Upper lobe of left lung (tissue), 6 donors: ENCODE measurements around the gene NIN. TPM values are rescaled to one million over a fixed set of nuclear protein-coding genes. Genes with fewer than 3 reads are reported as not detected.

Experiments
- ATAC-seq, 2 donors: fragments of 200-7000 bp; cut with Tn5 transposase; one replicate each; pipeline ENCODE4 v1.9.1; 2022; ENCODE audit warnings: mild to moderate bottlenecking in 2 of 2, moderate library complexity in 2 of 2; ENCODE audit not compliant: low FRiP score in 2 of 2
- DNase-seq, 2 donors: peaks; one replicate each; pipeline ENCODE4 v3.0.0-alpha.2; 2019 to 2020
- H3K27ac ChIP-seq, 4 donors: fragments of 200-600 bp; sonication (generic); one replicate each; pipeline ENCODE4 v1.5.1; 2016 to 2019
- H3K27me3 ChIP-seq, 4 donors: fragments of 200-600 bp; sonication (generic); one replicate each; pipeline ENCODE4 v1.5.1; 2017 to 2019
- H3K36me3 ChIP-seq, 4 donors: fragments of 200-600 bp; sonication (generic); one replicate each; pipeline ENCODE4 v1.5.1; 2016 to 2019
- H3K4me1 ChIP-seq, 4 donors: fragments of 200-600 bp; sonication (generic); one replicate each; pipeline ENCODE4 v1.5.1; 2018 to 2019
- H3K4me3 ChIP-seq, 4 donors: fragments of 200-600 bp; sonication (generic); one replicate each; pipeline ENCODE4 v1.5.1; 2017 to 2019; ENCODE audit warnings: mild to moderate bottlenecking in 2 of 4, moderate library complexity in 1 of 4
- H3K9me3 ChIP-seq, 4 donors: fragments of 200-600 bp; sonication (generic); one replicate each; pipeline ENCODE4 v1.5.1; 2018 to 2019
- EP300 ChIP-seq, 4 donors: sonication (generic); formaldehyde crosslinking; IDR thresholded peaks; one replicate each; pipeline ENCODE4 v1.5.1; 2017; ENCODE audit warnings: antibody characterized with exemption in 4 of 4, control low read depth in 2 of 4
- POLR2A ChIP-seq, 4 donors: fragments of 450-650 bp; IDR thresholded peaks; one replicate each; pipeline ENCODE4 v1.5.1; 2016 to 2017; ENCODE audit warnings: antibody characterized with exemption in 4 of 4, mild to moderate bottlenecking in 2 of 4
- POLR2AphosphoS5 ChIP-seq, 2 donors: sonication (generic); formaldehyde crosslinking; IDR thresholded peaks; one replicate each; pipeline ENCODE4 v1.5.1; 2017; ENCODE audit warnings: antibody characterized with exemption in 2 of 2
- WGBS, 2 donors: methylation state at CpG; one replicate each; pipeline ENCODE4 v1.1.5; 2017 to 2018; 5-methylcytosine and 5-hydroxymethylcytosine counted together
- total RNA-seq, 6 donors: library from RNA; depleted of rRNA in 4 of 6; stranded (reverse); fragments of >200 nt in 4 of 6; gene quantifications; one replicate each; pipeline versions ENCODE4 v1.1.0 to v1.2.1, GENCODE V29; 2016 to 2021
- TF ChIP-seq, protein P1 (sequence below), 6 experiments: fragments of 450-650 bp in 4 of 6; fragments of 200-600 bp in 2 of 6; sonication (generic) in 2 of 6; IDR thresholded peaks; one replicate each; pipeline ENCODE4 v1.5.1; 2016 to 2019; ENCODE audit warnings: antibody characterized with exemption in 6 of 6
- donor health status: DM: no; HTN: no; CAD: no; lungs with moderate emphysema.
- donor health status: DM: no; HTN: yes; CAD: no; lungs with severe emphysema.

The NIN gene
- total RNA-seq, 6 donors from 2014 or later, result 24.8 to 50.3 (median 42.2) TPM

DNA sequence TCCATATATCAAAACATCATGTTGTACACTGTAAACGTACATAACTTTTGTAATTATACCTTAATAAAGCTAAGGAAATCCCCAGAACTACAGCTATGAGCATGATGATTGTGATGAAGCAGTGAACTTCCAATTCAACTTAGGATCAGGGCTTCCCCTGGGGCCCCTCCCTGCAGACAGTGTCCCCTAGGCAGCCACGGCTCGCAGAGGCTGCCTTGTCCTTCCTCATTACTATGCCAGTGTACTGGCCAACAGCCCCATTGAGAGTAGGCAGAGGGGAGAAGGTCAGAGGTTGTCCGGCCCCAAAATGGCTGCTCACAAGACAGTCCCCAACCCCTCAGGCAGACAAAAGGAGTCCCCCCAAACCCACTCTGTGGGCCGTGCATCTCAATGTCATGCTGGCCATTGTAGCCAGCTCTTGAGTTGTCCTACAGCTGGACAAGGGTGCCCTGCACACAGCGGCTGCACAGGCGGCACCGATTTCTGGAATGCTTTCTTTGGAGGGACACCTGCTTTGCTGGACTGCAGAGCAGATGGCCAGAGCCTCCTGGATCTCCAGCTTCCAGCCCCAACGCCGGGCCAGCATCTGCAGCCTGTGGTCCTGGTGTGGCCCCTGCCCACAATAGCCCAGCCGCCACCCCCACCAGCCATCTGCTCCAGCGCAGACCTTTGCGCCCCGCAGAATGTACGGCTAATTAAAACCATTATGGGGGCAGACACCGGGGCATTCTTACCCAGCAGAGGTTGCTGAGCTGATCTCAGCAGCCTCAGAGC lies 46.1 kb downstream of the NIN start:
- peaks cover 0 to 3% (median 0%) of the 10 kb centered on the region in 4 donors for H3K36me3 ChIP-seq
- ATAC-seq (no peak), DNase-seq (peak in 1 of 2 donors; percentile 59)
- peaks cover 0 to 20% (median 6%) of the 10 kb centered on the region in 4 donors for H3K4me1 ChIP-seq
- WGBS, 2 donors, result 75 to 83% methylated on average over 9 to 16 of the region's 16 CpGs
- TF ChIP-seq, protein P1, sequence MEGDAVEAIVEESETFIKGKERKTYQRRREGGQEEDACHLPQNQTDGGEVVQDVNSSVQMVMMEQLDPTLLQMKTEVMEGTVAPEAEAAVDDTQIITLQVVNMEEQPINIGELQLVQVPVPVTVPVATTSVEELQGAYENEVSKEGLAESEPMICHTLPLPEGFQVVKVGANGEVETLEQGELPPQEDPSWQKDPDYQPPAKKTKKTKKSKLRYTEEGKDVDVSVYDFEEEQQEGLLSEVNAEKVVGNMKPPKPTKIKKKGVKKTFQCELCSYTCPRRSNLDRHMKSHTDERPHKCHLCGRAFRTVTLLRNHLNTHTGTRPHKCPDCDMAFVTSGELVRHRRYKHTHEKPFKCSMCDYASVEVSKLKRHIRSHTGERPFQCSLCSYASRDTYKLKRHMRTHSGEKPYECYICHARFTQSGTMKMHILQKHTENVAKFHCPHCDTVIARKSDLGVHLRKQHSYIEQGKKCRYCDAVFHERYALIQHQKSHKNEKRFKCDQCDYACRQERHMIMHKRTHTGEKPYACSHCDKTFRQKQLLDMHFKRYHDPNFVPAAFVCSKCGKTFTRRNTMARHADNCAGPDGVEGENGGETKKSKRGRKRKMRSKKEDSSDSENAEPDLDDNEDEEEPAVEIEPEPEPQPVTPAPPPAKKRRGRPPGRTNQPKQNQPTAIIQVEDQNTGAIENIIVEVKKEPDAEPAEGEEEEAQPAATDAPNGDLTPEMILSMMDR (IDR thresholded peaks at IDR 0.05), result no peak
- no peak for TF ChIP-seq EP300 (IDR thresholded peaks at IDR 0.05)
- no peaks in the 10 kb centered on the region for H3K9me3 ChIP-seq
- no peaks in the 10 kb centered on the region for H3K27me3 ChIP-seq
- H3K27ac ChIP-seq, result peak overlapping the region in 3 of 4 donors; percentile 28 to 45 (median 44)
- no peak overlapping the region for H3K4me3 ChIP-seq

DNA sequence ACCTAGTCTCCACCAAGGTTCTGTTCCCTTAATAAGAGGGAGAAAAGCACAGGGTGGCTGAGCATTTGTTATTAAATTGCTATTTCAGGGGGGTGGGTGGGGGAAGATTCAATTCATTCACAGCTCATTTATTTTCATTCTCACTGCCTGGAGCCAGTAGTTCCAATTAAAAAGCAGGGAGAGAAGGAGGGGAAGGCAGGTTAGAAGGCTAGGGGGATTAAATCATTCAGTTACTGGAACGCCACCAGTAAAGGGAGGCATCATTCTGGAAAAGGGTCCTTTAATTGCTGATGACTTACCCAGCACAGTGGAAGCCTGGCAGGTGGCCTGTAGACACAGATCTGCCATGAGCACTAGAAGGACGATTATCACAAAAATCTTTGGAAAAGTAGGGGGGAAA lies 47.4 kb downstream of the NIN start:
- H3K4me3 ChIP-seq, result no peak overlapping the region
- WGBS, 2 donors, result 72% methylated on average over 2 of the region's 2 CpGs
- H3K4me1 ChIP-seq, result peaks cover 2 to 20% (median 7%) of the 10 kb centered on the region in 4 donors
- H3K27ac ChIP-seq, result peak overlapping the region in 1 of 4 donors; percentile 4
- DNase-seq, result no peak
- no peak for ATAC-seq
- H3K36me3 ChIP-seq, result no peaks in the 10 kb centered on the region
- TF ChIP-seq POLR2A (IDR thresholded peaks at IDR 0.05) (no peak), POLR2AphosphoS5 (IDR thresholded peaks at IDR 0.05) (no peak), EP300 (IDR thresholded peaks at IDR 0.05) (no peak)
- TF ChIP-seq, protein P1 (IDR thresholded peaks at IDR 0.05), result no peak
- no peaks in the 10 kb centered on the region for H3K9me3 ChIP-seq
- no peaks in the 10 kb centered on the region for H3K27me3 ChIP-seq

DNA sequence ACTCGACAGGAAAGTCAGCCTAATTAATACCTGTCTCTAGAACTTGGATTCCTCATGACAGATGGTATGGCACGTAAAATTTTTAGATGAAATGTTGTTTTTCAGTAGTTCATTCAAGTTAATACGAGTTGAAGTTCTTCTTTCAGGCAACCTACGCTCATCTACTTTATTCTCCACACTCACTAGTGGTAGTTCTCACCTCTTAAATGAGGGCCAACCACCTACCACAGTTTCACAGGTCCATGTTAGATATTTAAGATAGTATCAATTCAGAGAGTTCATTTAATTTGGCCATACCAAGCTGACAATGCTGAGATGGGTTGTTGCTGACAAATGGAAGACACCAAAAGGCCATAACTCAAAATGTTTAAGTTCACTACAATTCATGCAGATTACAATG lies 50.6 kb downstream of the NIN start:
- TF ChIP-seq POLR2A (IDR thresholded peaks at IDR 0.05) (no peak), EP300 (IDR thresholded peaks at IDR 0.05) (no peak), POLR2AphosphoS5 (IDR thresholded peaks at IDR 0.05) (no peak)
- TF ChIP-seq, protein P1 (IDR thresholded peaks at IDR 0.05), result no peak
- H3K27ac ChIP-seq, result no peak overlapping the region
- no peak overlapping the region for H3K4me3 ChIP-seq
- H3K9me3 ChIP-seq, result no peaks in the 10 kb centered on the region
- H3K27me3 ChIP-seq, result no peaks in the 10 kb centered on the region
- peaks cover 0 to 13% (median 8%) of the 10 kb centered on the region in 4 donors for H3K4me1 ChIP-seq
- peaks cover 0 to 11% (median 5%) of the 10 kb centered on the region in 4 donors for H3K36me3 ChIP-seq
- 96 to 97% methylated on average over 4 of the region's 4 CpGs for WGBS, 2 donors
- DNase-seq (no peak), ATAC-seq (no peak)

DNA sequence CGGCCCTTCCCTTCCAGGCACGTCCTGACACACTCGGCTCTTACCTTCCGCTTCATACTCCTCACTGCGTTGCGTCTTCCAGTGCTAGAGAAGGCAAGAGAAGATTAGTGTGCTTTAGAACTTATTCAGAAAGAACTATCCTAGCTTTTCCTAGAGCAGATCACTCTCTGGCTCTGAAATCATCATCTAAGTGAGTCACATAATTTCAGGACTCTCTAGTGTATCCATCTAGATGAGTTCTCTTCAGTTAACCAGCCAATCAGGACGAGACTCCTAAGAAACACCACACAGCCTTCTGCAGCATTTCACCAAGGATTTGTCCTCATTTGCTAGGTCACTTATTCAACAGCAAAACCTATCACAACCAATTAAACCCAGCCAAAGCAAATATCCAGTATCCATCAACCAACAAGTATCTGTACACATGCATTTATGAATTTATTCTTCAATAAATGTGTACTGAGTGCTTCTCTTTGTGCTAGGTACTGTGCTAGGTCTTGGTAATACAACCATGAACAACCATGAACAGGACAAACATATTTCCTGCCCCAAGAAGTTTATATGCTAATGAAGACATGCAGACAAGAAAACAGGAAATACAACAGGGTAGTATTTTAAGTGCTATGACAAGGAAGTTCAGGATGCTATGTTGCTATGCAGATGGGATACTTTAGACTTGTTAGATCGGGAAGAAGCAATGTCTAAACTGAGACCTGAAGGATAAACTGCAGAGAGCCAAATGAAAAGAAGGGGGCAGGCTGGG lies 52.1 kb downstream of the NIN start:
- no peak for DNase-seq
- WGBS, 2 donors, result 83 to 87% methylated on average over 8 of the region's 8 CpGs
- peaks cover 0 to 21% (median 5%) of the 10 kb centered on the region in 4 donors for H3K36me3 ChIP-seq
- H3K4me3 ChIP-seq, result no peak overlapping the region
- ATAC-seq, result peak in 1 of 2 donors; percentile 48
- H3K4me1 ChIP-seq, result peaks cover 0 to 13% (median under 1%) of the 10 kb centered on the region in 4 donors
- H3K27ac ChIP-seq, result no peak overlapping the region
- H3K9me3 ChIP-seq, result no peaks in the 10 kb centered on the region
- TF ChIP-seq POLR2A (IDR thresholded peaks at IDR 0.05) (no peak), EP300 (IDR thresholded peaks at IDR 0.05) (no peak), POLR2AphosphoS5 (IDR thresholded peaks at IDR 0.05) (no peak)
- TF ChIP-seq, protein P1 (IDR thresholded peaks at IDR 0.05), result no peak
- H3K27me3 ChIP-seq, result no peaks in the 10 kb centered on the region
